Measurements from ENCODE around the gene FMNL2.
"Not testable (repeated sequence)": the region's sequence is repeated elsewhere in the genome, so short reads cannot be mapped to it uniquely, and the experiment has no call there.

FMNL2 gene

DNA sequence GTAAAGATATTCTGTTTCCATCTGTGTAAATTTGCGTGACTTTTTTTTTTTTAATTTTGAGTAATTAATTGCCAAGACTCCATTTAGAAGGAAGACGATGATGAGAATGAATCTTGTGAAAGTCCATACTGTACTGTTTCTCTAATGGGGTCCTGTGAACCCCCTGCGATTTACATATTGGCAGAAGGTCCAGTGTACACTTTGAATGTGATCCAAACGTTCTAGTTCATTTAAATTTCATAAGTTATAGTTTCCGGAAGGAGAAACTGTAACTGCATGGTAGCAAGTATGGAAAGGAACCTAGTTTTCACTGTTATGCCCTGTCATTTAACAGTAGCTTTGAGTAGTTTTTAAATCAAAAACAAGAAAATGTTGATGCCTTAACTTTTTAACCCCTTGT lies 166.7 kb downstream of the FMNL2 start:
- no peak for DNase-seq
- no peak for TF ChIP-seq POLR2A (IDR thresholded peaks at IDR 0.05; ENCODE audit: low read length)
- no peak for TF ChIP-seq GATA1 (IDR thresholded peaks at IDR 0.05; ENCODE audit: low read depth, low read length)

- no peak for DNase-seq
- TF ChIP-seq POLR2A (IDR thresholded peaks at IDR 0.05; ENCODE audit: low read length) (no peak), GATA1 (IDR thresholded peaks at IDR 0.05; ENCODE audit: low read depth, low read length) (no peak)
These were observed 169.6 kb downstream of the FMNL2 start for GRCh38 chr2:152504618-152505017.

DNA sequence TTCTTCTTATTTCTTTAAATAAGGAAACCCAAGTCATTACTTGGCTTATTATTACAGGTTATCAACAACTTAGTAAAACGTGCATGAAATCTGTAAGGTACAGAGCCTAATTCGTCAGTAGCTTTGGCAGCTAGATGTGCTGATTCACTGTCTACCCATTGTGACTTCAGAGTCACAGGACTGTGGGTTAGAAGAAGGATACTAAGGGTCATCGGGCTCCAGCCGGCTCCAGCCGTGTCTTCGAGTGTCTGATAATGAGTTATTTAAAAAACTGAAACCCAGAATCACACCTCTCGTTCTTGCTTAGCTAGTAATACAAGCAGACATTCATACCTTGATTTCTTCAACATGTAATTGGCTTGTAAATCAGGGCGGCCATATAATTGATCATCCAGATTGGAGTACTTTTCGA lies 170.5 kb downstream of the FMNL2 start:
- TF ChIP-seq GATA1 (IDR thresholded peaks at IDR 0.05; ENCODE audit: low read depth, low read length) (no peak), POLR2A (IDR thresholded peaks at IDR 0.05; ENCODE audit: low read length) (no peak)
- DNase-seq: peak; percentile 26 to 47

- no peak for TF ChIP-seq GATA1 (IDR thresholded peaks at IDR 0.05; ENCODE audit: low read depth, low read length)
- no peak for TF ChIP-seq POLR2A (IDR thresholded peaks at IDR 0.05; ENCODE audit: low read length)
- DNase-seq: no peak
These were observed 171.9 kb downstream of the FMNL2 start for GRCh38 chr2:152506843-152507242.

DNA sequence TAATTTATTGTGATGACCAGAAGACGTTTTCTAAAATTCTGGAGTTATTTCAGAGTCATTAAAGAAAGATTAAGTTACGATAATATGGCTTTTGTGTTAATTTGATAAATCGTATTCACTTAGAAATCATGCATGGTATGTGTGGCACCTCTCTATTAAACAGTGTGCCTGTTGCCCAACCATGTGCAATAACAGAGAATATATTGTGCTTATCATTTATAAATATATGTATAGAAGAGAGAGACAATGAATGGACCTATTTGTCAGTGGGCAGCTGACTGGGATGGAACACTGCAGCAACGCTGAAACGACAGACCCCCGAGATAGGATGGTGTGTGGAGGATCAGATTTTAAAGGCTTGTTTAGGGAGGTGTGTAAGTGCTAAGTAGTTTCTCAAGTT lies 172.9 kb downstream of the FMNL2 start:
- DNase-seq: no peak
- TF ChIP-seq GATA1 (IDR thresholded peaks at IDR 0.05; ENCODE audit: low read depth, low read length) (no peak), POLR2A (IDR thresholded peaks at IDR 0.05; ENCODE audit: low read length) (no peak)

DNA sequence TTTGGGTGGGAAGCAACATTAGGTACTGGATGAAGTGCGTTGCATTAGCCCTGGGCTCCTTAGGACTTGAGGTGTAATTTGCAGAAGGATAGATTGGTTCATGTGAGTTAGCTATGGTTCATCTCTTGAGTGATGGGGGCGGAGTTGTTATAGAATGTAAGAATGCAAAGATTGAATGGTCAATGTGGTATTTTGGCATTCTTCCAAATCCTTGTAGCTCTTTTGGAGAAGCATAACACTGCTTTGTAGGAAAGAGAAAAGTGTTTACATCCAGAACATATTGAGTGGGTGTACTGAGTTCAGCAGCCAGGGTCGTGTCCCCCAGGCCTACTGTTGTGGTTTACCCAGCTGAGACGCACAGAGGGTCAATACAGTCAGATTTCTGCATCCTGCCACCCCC lies 173.5 kb downstream of the FMNL2 start:
- no peak for DNase-seq
- TF ChIP-seq POLR2A (IDR thresholded peaks at IDR 0.05; ENCODE audit: low read length) (no peak), GATA1 (IDR thresholded peaks at IDR 0.05; ENCODE audit: low read depth, low read length) (no peak)

GRCh38 chr2:152509772-152510491 lies 175.0 kb downstream of the FMNL2 start:
- TF ChIP-seq GATA1 (IDR thresholded peaks at IDR 0.05; ENCODE audit: low read depth, low read length): no peak
- no peak for TF ChIP-seq POLR2A (IDR thresholded peaks at IDR 0.05; ENCODE audit: low read length)

GRCh38 chr2:152510621-152511020 lies 175.6 kb downstream of the FMNL2 start:
- no peak for TF ChIP-seq GATA1 (IDR thresholded peaks at IDR 0.05; ENCODE audit: low read depth, low read length)
- no peak for TF ChIP-seq POLR2A (IDR thresholded peaks at IDR 0.05; ENCODE audit: low read length)
- no peak for DNase-seq

More at GRCh38 chr2:152509772-152510491, 175.0 kb downstream of the FMNL2 start:
- DNase-seq: no peak

DNA sequence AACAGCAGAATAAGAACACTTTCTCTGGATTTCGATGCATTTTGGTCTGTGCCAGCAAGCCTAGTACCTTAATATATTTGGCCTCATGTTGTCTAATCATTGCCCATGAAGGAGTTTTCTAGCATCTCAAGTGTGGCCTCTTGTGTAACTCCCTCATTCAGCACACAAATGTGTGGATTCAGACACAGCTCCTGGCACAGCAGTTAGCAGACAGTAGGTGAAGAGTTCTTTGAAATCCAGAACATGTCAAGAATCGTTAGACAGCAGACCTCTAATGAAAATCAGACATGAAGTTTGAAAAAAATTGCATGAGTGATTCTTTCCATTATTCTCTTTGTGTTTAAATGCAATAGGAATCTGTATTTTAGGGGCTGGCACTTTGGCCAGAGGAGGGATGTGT lies 177.0 kb downstream of the FMNL2 start:
- DNase-seq: no peak
- no peak for TF ChIP-seq POLR2A (IDR thresholded peaks at IDR 0.05; ENCODE audit: low read length)
- no peak for TF ChIP-seq GATA1 (IDR thresholded peaks at IDR 0.05; ENCODE audit: low read depth, low read length)

DNA sequence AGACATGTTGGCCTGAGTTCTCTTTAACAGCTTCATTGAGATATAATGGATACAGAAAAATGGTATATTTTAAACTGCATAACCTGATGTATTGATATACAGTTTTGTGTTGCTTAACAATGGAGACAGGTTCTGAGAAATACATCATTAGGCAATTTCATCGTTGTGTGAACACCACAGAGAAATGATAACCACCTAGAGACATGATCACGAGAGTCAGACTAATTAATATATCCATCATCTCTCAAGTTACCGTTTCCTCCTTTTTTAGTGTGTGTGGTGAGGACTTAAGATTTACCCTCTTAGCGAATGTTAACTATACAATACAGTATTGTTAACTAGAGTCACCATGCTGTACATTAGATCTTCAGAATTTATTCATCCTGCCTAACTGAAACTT lies 178.1 kb downstream of the FMNL2 start:
- TF ChIP-seq GATA1 (IDR thresholded peaks at IDR 0.05; ENCODE audit: low read depth, low read length): no peak
- DNase-seq: no peak

GRCh38 chr2:152513681-152514080 lies 178.7 kb downstream of the FMNL2 start:
- TF ChIP-seq GATA1 (IDR thresholded peaks at IDR 0.05; ENCODE audit: low read depth, low read length) (no peak), POLR2A (IDR thresholded peaks at IDR 0.05; ENCODE audit: low read length) (no peak)
- DNase-seq: no peak

DNA sequence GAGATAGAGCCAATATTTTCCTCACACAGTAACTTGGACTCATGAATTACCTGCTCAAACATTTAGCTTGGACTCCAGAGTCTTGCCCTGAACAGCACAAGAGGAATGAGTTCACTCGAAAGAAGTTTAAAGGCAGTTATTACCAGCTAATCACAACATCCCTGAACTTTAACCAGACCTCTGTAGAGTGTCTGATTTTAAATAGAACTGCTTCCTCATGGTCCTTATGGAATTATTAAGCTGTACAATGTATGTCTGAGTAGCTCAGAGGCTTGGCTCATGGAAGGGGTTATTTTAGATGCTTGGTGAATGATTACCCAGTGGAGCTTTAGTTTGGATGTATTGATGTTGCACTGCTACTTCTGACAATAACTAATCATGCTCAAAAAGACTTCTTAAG lies 183.1 kb downstream of the FMNL2 start:
- TF ChIP-seq POLR2A (IDR thresholded peaks at IDR 0.05; ENCODE audit: low read length): no peak
- TF ChIP-seq GATA1 (IDR thresholded peaks at IDR 0.05; ENCODE audit: low read depth, low read length): no peak
- no peak for DNase-seq

DNA sequence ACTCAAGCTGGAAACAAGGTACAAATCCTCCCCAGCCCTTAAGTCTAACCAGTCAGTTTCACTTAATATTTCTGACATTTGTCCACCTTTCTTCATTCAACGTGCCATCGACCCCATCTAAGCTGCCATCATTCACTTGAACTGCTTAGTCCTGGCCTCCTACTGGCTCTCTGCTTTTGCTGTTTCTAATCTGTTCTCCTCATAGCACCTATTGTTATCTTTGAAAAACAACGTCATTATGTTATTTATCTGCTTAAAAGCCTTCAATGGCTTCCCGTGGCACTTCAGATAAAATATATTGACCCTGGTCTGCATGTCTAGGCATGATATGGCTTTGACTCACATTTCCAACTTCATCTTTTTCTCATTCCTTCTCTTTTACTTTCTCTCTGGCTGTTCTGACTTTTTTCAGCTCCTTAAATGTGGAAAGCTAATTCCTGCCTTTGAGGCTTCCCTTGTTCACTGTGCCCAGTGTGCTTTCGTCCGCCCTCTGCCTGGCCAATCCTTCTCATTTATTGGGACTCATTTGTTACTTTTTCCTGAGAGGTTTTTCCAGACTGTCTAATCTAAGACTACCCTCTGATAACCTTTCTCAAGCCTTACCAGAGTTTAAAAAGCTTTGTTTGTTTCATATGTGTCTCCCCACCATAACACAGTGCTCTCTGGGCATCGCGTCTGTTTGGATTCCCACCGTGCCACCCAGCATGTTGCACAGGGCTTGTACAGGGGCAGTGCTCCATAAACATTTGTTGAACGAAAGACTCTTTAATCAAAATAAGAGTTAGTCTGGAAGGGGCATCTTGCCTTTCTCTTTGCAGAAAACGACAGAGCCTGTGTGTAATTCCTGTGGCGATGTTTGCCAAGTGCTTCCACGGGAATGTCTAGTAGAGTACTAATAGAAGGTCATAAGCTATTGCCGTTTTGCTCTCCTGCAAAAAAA lies 183.9 kb downstream of the FMNL2 start:
- no peak for TF ChIP-seq GATA1 (IDR thresholded peaks at IDR 0.05; ENCODE audit: low read depth, low read length)
- no peak for TF ChIP-seq POLR2A (IDR thresholded peaks at IDR 0.05; ENCODE audit: low read length)
- DNase-seq: no peak

DNA sequence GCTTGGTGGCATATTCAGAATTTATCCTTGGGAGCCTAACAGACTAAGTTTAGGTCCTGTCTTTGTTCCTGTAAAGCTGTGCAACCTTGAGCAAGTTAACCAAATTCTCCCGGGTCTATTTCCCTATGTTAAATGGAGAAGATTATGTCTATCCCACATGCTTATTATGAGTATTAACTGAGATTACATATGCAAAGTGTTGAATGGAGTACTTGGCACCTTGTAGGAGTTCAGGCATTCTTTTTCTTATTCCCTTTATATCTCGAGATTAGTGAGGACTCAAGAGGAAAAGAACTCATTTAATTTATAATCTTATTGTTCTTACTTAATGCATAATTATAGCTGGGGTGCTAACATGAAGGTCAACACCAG lies 184.6 kb downstream of the FMNL2 start:
- TF ChIP-seq POLR2A (IDR thresholded peaks at IDR 0.05; ENCODE audit: low read length) (no peak), GATA1 (IDR thresholded peaks at IDR 0.05; ENCODE audit: low read depth, low read length) (no peak)
- DNase-seq: no peak

DNA sequence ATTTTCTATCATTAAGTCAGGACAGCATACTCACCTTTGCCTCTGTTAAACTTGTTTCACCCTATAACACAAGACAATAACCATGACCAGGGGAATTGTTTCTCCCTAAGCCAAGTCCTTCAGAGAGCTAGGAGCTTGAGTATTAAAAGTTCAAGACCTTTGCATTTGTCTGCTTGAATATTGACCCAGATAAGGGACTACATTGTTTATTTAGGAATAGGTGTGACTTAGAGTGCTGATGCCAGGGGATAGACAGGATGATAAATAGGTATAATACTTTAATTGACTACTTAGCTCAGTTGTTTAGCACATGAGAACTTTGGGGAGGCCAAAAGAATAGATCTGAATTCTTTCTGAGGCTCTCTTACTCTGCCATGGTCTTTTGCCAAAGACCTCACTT lies 185.8 kb downstream of the FMNL2 start:
- no peak for DNase-seq
- TF ChIP-seq GATA1 (IDR thresholded peaks at IDR 0.05; ENCODE audit: low read depth, low read length): no peak
- no peak for TF ChIP-seq POLR2A (IDR thresholded peaks at IDR 0.05; ENCODE audit: low read length)

GRCh38 chr2:152522446-152522845 lies 187.5 kb downstream of the FMNL2 start:
- DNase-seq: not testable (repeated sequence)

All from erythroblast (primary cell).